ENCODE results near the gene TEX26.

- TF ChIP-seq EZH2 (IDR thresholded peaks at IDR 0.05), result no peak
- TF ChIP-seq POLR2AphosphoS5 (IDR thresholded peaks at IDR 0.05; ENCODE audit: borderline replicate concordance, low read depth, low read length), result no peak
Measured at GRCh38 chr13:30933354-30933670, 856 bp downstream of the TEX26 start.
